Testis (tissue), 2 donors: ENCODE results near the gene INPP5A.

Experiments used
- CTCF ChIP-seq, 3 experiments: fragments of 450-650 bp in 2 of 3; fragments of 200-600 bp in 1 of 3; sonication (generic) in 1 of 3; IDR thresholded peaks; one replicate each; pipeline ENCODE4 v1.5.1; 2016 to 2019; ENCODE audit warnings: antibody characterized with exemption in 3 of 3, mild to moderate bottlenecking in 2 of 3, moderate library complexity in 1 of 3
- POLR2A ChIP-seq: fragments of 450-650 bp; IDR thresholded peaks from one replicate; pipeline ENCODE4 v1.6.1; 2017; ENCODE audit warnings: antibody characterized with exemption, mild to moderate bottlenecking, moderate library complexity

GRCh38 chr10:132613566-132614348 lies 76.2 kb downstream of the INPP5A start:
- TF ChIP-seq CTCF (IDR thresholded peaks at IDR 0.05) (no peak), POLR2A (no peak)
